DOHH2 (cell line): ENCODE data around the gene PALLD.

Experiments
- CTCF ChIP-seq: fragments of 200-600 bp; sonication (generic); IDR thresholded peaks from one replicate; pipeline ENCODE4 v1.5.1; 2014; ENCODE audit warnings: antibody characterized with exemption, mild to moderate bottlenecking, low read depth, low read length; ENCODE audit not compliant: poor library complexity, severe bottlenecking
- EZH2phosphoT487 ChIP-seq: fragments of 200-600 bp; sonication (generic); IDR thresholded peaks from 2 replicates; pipeline ENCODE4 v1.6.1; 2017; ENCODE audit warnings: borderline replicate concordance, mild to moderate bottlenecking, antibody characterized with exemption, low read length, moderate library complexity, mixed read lengths

- TF ChIP-seq CTCF (no peak), EZH2phosphoT487 (no peak)
These were observed 8.0 kb upstream of the PALLD start for GRCh38 chr4:168488869-168489274.
